Stimulated activated CD4-positive, alpha-beta T cell treated with anti-CD3 and anti-CD28 coated beads, Interleukin-4, amount 100 ng/mL, for 4 hours (primary cell): ENCODE measurements around the gene ARID3C.

Experiments used
- DNase-seq, 2 experiments: peaks; one replicate each; pipeline ENCODE4 v3.0.0-alpha.2; 2020

Gene ARID3C

GRCh38 chr9:34627716-34628655, 880 bp downstream of the ARID3C start:
- no peak for DNase-seq

GRCh38 chr9:34625186-34625486, 3.7 kb downstream of the ARID3C start:
- no peak for DNase-seq

- no peak for DNase-seq
Measured at GRCh38 chr9:34624475-34625185, 4.2 kb downstream of the ARID3C start.

- DNase-seq = no peak
Measured at GRCh38 chr9:34623374-34624235, 5.3 kb downstream of the ARID3C start.

- peak; percentile 78 to 91 for DNase-seq
Measured at GRCh38 chr9:34620061-34620994, 8.5 kb downstream of the ARID3C start, which contains the start of gene DCTN3. DCTN3 (minus strand) TSS chr9:34620495; CDS start chr9:34620464, 31 bp downstream.

GRCh38 chr9:34615132-34615531, 13.7 kb downstream of the ARID3C start:
- DNase-seq = no peak

GRCh38 chr9:34612788-34613390, 16.0 kb downstream of the ARID3C start:
- peak; percentile 57 to 59 for DNase-seq

- DNase-seq = peak; percentile 77 to 88
Measured at GRCh38 chr9:34611811-34612787, 16.8 kb downstream of the ARID3C start, which contains the start of gene RPP25L. RPP25L (minus strand) TSS chr9:34612097; CDS start chr9:34611296, 801 bp downstream.

- no peak for DNase-seq
Measured at GRCh38 chr9:34611251-34611810, 17.5 kb downstream of the ARID3C start.

GRCh38 chr9:34610434-34611206, 18.2 kb downstream of the ARID3C start:
- DNase-seq = no peak

GRCh38 chr9:34607331-34607730, 21.5 kb downstream of the ARID3C start:
- no peak for DNase-seq

- no peak for DNase-seq
Measured at GRCh38 chr9:34606905-34607304, 22.0 kb downstream of the ARID3C start.

- DNase-seq = no peak
Measured at GRCh38 chr9:34606190-34606589, 22.7 kb downstream of the ARID3C start.

GRCh38 chr9:34603610-34604231, 25.1 kb downstream of the ARID3C start:
- peak; percentile 71 to 76 for DNase-seq

GRCh38 chr9:34601937-34602573, 26.8 kb downstream of the ARID3C start:
- no peak for DNase-seq

GRCh38 chr9:34600908-34601307, 28.0 kb downstream of the ARID3C start:
- no peak for DNase-seq

GRCh38 chr9:34599546-34599945, 29.3 kb downstream of the ARID3C start:
- no peak for DNase-seq

GRCh38 chr9:34594177-34594576, 34.7 kb downstream of the ARID3C start:
- no peak for DNase-seq
